GM21390 (cell line): ENCODE results near the gene SOSTDC1.
"Not testable (repeated sequence)": the region's sequence is repeated elsewhere in the genome, so short reads cannot be mapped to it uniquely, and the experiment has no call there.

Experiments used
- ATAC-seq: cut with Tn5 transposase; IDR thresholded peaks from one replicate; pipeline ENCODE4 v1.9.1; 2021; ENCODE audit not compliant: unreplicated experiment

Gene SOSTDC1

GRCh38 chr7:16463520-16463919 lies 2.0 kb downstream of the SOSTDC1 start:
- ATAC-seq: no peak

- ATAC-seq: no peak
Observed at GRCh38 chr7:16462431-16462889, 3.1 kb downstream of the SOSTDC1 start.

GRCh38 chr7:16460789-16461493 lies 4.6 kb downstream of the SOSTDC1 start:
- ATAC-seq: no peak

GRCh38 chr7:16456303-16456702 lies 9.2 kb downstream of the SOSTDC1 start:
- not testable (repeated sequence) for ATAC-seq

GRCh38 chr7:16455591-16455990 lies 9.9 kb downstream of the SOSTDC1 start:
- ATAC-seq: no peak

GRCh38 chr7:16450366-16450765 lies 15.2 kb downstream of the SOSTDC1 start:
- no peak for ATAC-seq

- ATAC-seq: no peak
Observed at GRCh38 chr7:16447876-16448275, 17.7 kb downstream of the SOSTDC1 start.

GRCh38 chr7:16446508-16446907 lies 19.0 kb downstream of the SOSTDC1 start:
- ATAC-seq: no peak

GRCh38 chr7:16443871-16444270 lies 21.7 kb downstream of the SOSTDC1 start:
- not testable (repeated sequence) for ATAC-seq

- no peak for ATAC-seq
Observed at GRCh38 chr7:16438988-16439387, 26.6 kb downstream of the SOSTDC1 start.

GRCh38 chr7:16436306-16436705 lies 29.2 kb downstream of the SOSTDC1 start:
- no peak for ATAC-seq

GRCh38 chr7:16433568-16434122 lies 31.9 kb downstream of the SOSTDC1 start:
- no peak for ATAC-seq

GRCh38 chr7:16432425-16432731 lies 33.2 kb downstream of the SOSTDC1 start:
- no peak for ATAC-seq

GRCh38 chr7:16431646-16432424 lies 33.7 kb downstream of the SOSTDC1 start:
- ATAC-seq: peak; percentile 74

- no peak for ATAC-seq
Observed at GRCh38 chr7:16430133-16430532, 35.4 kb downstream of the SOSTDC1 start.

- ATAC-seq: no peak
Observed at GRCh38 chr7:16428672-16429071, 36.9 kb downstream of the SOSTDC1 start.

- no peak for ATAC-seq
Observed at GRCh38 chr7:16428182-16428581, 37.4 kb downstream of the SOSTDC1 start.

GRCh38 chr7:16423761-16424160 lies 41.8 kb downstream of the SOSTDC1 start:
- ATAC-seq: no peak

GRCh38 chr7:16422917-16423316 lies 42.6 kb downstream of the SOSTDC1 start:
- ATAC-seq: no peak

- ATAC-seq: no peak
Observed at GRCh38 chr7:16422103-16422435, 43.5 kb downstream of the SOSTDC1 start.

GRCh38 chr7:16421333-16422102 lies 44.0 kb downstream of the SOSTDC1 start, which contains the start of gene CRPPA:
Gene CRPPA (minus strand): TSS chr7:16421538. CDS start chr7:16421322, 216 bp downstream.
- peak; percentile 38 for ATAC-seq
